ENCODE data around the gene OR6C2.
"Not testable (repeated sequence)": the region's sequence is repeated elsewhere in the genome, so short reads cannot be mapped to it uniquely, and the experiment has no call there.

Gene OR6C2

GRCh38 chr12:55479136-55479535, 35.3 kb downstream of the OR6C2 start:
- DNase-seq: not testable (repeated sequence)

- DNase-seq: not testable (repeated sequence)
These were observed 40.4 kb downstream of the OR6C2 start for GRCh38 chr12:55484284-55484683.

- DNase-seq: no peak
These were observed 48.2 kb downstream of the OR6C2 start, which contains the start of gene OR6C68 for GRCh38 chr12:55492078-55492477. OR6C68 (plus strand) TSS chr12:55492378; CDS start chr12:55492378, 0 bp downstream.

GRCh38 chr12:55495490-55495889, 51.6 kb downstream of the OR6C2 start:
- DNase-seq: no peak

- no peak for DNase-seq
These were observed 55.4 kb downstream of the OR6C2 start for GRCh38 chr12:55499231-55499630.

GRCh38 chr12:55499810-55500252, 56.0 kb downstream of the OR6C2 start:
- no peak for DNase-seq

GRCh38 chr12:55501601-55502000, 57.7 kb downstream of the OR6C2 start:
- DNase-seq: no peak
